GM18519 (cell line): ENCODE data around the gene MGAT5B.
"Not testable (repeated sequence)": the region's sequence is repeated elsewhere in the genome, so short reads cannot be mapped to it uniquely, and the experiment has no call there.

ENCODE experiments used
- ATAC-seq: cut with Tn5 transposase; IDR thresholded peaks from one replicate; pipeline ENCODE4 v1.9.1; 2021; ENCODE audit warnings: mild to moderate bottlenecking, moderate library complexity; ENCODE audit not compliant: unreplicated experiment, low FRiP score

MGAT5B gene

GRCh38 chr17:76968707-76969597, 100.7 kb downstream of the MGAT5B start:
- ATAC-seq, result no peak

DNA sequence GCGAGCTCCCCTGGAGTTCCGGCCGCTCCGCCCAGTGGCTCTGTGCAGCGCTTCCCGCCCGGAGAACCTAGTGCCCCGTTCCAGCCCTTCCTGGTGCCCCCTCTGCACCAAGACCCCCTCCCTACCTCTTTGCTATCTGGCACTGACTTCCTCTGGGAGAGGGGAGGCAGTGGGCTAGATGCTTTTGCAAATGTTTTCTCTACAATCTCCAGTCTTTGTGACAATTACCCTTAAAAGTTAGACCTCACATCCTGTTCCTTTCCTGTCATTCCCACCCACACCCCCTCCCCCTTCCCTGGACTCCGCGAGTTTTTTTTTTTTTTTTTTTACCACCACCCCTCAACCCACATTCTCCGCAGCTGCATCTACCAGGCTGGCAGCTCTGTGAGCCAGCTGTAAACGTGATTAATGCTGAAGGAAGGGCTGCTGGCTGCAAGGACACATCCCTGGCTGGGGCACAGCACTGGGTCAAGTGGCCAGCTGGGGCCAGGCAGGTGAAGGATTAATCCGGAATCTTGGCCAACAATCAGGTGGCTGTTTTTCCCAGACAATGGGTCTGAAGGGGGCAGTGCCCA, 101.5 kb downstream of the MGAT5B start:
- no peak for ATAC-seq

DNA sequence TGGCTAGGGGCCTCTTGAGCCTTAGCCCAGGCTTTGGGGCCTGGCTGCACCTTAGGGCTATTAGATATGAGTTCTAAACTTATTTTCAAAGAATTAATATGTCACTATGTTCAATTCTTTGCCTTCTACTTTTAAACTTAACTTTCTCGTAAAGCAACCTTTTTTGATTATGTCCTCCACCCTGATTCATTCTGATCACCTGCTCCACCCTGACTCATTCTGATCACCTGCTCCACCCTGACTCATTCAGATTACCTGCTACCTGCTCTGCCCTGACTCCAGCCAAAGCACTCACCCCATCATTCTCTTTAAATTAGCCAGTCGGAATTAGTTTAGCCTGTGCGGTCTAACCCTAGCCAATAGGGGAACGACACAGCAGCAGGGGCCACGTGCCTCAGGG, 102.0 kb downstream of the MGAT5B start:
- not testable (repeated sequence) for ATAC-seq

GRCh38 chr17:76972046-76972641, 103.9 kb downstream of the MGAT5B start:
- no peak for ATAC-seq

DNA sequence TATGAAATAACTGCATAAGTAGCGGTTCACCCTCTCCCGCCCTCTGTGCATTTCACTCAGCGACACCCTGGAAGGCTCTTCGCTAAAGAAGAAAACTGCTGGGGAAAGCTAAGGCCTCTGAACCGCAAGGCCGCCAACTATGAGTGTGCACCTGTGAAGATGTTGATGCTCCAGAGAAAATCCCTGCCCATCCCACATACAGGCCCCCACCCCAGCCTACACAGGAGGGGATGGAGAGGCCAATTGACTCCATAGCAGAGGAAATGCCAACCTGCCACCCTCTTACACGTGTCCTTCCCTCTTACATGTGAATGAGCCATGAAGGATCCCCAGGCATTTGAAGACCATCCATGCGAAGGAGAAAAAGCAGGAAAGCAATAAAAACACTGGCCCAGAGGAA, 104.8 kb downstream of the MGAT5B start:
- no peak for ATAC-seq

DNA sequence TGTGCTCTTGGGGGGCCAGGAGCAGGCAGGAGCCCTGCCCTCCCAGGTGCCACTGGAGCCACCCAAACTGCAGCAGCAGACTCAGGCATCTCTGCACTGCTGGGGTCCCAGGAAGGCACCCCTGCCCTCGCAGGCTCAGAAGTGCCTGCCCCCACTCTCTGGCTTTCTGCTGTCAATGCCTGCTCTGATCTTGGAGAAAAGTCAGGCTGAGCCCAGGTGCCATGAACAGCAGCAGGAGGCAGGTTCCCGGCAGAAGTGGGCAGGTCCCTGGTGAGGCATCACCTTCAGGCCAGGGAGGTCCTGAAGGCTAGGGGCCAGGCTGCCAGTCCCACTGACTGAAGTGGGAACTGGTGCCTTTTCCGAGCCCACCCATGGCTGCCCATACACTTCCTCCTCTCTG, 106.5 kb downstream of the MGAT5B start:
- no peak for ATAC-seq

DNA sequence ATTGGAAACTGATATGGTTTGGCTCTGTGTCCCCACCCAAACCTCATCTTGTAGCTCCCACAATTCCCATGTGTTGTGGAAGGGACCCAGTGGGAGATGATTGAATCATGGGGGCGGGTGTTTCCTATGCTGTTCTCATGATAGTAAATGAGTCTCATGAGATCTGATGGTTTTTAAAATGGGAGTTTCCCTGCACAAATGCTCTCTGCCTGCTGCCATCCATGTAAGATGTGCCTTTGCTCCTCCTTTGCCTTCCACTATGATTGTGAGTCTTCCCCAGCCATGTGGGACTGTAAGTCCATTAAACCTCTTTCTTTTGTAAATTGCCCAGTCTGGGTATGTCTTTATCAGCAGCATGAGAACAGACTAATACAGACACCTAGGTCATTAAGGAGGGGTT, 109.8 kb downstream of the MGAT5B start:
- not testable (repeated sequence) for ATAC-seq

GRCh38 chr17:76981545-76982295, 113.5 kb downstream of the MGAT5B start:
- ATAC-seq, result no peak

DNA sequence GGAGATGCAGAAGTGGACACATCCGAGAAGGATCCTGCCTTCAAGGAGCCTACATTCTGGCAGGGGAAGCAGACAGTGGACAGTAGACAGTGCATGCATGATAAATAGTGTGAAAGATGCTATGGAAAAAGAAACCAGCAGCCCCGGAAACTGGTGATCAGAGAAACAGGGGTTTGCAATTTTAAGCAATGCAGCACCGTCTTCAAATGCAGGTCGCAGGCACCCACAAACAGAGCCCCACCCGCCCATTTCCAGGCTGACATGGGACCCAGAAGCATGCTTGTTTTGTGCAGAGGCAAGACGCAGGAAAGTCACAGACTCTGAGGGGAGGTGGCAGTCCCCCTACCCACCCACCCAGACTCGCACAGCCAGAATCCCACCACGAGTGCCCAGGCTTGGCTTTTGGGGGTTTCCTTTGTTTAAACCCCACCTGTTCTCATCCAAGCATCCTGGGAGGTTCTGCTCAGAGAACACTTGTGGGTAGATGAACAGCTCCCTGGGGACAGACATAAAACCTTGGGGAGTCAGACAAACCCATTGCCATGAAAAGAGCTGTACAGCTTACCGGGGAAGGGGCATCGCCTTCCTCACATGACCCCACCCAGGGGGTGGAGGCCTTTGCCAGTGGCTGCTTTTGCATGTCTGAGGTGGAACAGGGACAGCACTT, 114.3 kb downstream of the MGAT5B start:
- ATAC-seq, result no peak

DNA sequence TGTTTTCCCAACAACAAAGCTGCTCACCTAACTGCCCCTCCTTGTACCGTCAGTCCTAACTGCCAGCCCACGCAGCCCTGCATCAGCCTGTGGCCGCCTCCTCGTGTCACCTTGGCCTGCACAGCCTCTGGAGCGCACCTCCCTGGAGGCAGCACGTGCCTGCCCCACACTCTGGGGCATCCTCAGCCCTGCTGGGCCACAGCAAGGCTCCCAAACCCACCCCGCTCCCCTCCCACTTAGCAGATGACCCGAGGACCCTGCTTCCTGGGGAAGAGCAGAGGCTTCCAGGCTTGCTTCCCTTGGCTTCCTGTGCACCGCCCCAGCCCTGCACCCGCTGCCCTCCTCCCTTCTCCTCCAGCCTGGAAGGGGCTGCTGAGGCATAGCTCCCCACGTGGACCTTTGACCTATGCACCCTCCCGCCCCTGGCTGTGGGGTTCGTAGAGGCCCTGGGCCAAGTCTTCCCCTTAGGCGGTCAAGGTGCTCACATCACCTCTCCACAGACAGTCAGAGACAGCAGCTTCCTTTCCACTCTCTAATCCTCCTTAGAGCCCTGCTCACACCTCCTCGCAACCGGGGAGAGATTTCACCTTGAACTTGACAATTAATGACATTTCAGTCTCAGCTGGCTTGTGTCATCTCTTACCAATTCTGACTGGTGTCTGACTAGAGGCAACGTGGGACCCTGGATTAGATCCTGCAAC, 115.0 kb downstream of the MGAT5B start:
- ATAC-seq, result no peak

- no peak for ATAC-seq
These were observed 118.2 kb downstream of the MGAT5B start for GRCh38 chr17:76986365-76986764.

- no peak for ATAC-seq
These were observed 119.4 kb downstream of the MGAT5B start for GRCh38 chr17:76987486-76988093.

DNA sequence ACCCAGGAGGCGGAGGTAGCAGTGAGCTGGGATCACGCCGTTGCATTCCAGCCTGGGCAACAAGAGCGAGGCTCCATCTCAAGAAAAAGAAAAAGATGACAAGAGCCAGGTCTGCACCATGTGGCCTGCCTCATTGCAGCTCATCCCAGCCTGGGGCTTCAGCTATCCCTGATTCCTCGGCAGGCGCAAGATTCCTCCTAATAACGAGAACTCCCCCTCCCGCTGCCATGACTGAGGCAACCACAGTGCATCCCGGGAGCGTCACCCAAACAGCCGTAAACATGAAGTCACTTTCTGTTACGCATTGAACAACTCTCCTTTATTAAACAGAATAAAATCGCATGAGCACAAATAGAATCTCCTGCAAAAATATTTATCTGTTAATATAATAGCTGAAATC, 120.6 kb downstream of the MGAT5B start:
- ATAC-seq, result no peak

DNA sequence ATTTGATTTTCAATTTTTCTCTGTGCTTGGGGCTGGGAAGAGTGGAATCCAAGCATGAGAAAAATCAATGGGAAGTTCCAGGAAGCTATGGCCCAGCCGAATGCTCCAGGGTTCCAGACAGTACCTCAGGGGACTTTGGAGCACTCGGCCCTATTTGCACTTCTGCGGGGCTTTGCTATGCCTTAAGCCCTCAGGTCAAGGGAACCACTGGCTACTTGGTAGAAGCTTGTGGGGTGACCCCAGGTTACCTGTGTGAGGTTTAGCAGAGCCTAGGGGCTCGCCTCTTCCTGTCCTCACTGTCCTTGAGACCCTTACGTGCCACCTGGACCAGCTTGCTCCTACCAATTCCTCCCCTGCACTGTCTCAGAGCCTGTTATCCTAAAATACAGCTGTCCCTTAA, 121.3 kb downstream of the MGAT5B start:
- ATAC-seq, result no peak

- no peak for ATAC-seq
These were observed 124.7 kb downstream of the MGAT5B start for GRCh38 chr17:76992891-76993290.

DNA sequence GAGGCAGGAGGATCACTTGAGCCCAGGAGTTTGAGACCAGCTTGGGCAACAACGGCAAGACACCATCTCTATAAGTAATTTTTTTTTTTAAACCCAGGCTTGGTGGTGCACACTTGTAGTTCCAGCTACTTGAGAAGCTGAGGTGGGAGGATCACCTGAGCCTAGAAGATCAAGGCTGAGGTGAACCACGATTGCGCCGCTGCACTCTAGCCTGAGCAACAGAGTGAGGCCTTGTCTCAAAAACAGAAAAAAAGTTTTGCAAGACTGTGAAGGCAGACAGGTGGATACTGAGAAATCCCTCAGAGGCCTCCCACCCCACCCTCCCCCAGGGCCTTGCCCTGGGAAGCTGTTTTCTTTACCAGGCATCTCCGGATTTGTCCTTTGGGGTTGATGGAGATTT, 125.4 kb downstream of the MGAT5B start:
- ATAC-seq, result no peak

- ATAC-seq, result no peak
These were observed 126.0 kb downstream of the MGAT5B start for GRCh38 chr17:76994237-76994637.

DNA sequence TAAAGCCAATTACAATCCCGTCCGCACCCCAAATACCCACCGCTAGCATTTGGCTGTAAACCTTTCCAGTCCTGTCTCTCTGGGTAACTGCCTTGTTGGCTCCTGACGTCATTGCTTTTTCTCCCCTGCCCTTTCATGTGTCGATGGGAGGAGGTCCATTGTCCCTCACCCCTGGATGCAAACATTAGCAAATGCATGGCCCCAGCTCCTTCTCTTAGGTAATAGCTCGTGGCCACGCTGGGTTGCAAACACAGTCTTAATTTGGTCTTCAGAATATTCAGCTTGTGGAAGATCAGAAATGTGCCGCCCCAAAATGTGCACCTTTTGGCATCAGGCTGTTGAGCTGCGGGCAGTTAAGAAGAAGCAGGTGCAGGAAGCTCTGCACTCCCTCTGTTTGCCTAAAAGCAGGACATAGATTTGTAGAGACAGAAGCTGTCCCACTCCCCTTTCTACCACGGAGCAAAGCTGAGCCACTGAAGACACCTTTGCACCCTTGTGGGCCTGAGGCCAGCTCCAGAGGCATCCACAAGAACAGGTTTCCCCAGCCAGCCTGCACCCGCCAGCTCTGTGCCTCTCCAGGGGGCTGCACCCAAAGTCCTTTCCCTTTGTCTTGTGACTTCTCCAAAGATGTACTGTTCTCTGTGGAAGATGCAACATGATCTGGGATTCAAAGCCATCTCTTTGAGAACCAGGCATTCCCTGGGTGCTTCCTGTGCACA, 127.3 kb downstream of the MGAT5B start:
- ATAC-seq, result no peak
